Activated T-helper 1 cell treated with anti-CD3 and anti-CD28 coated beads, Interleukin-2, amount 50 U/mL, for 16 hours (primary cell): ENCODE data around the gene CACNA1H.
"Not testable (repeated sequence)": the region's sequence is repeated elsewhere in the genome, so short reads cannot be mapped to it uniquely, and the experiment has no call there.

Source experiments
- DNase-seq, 2 donors: peaks; one replicate each; pipeline ENCODE4 v3.0.0-alpha.2; 2020; ENCODE audit warnings: low read depth in 1 of 2, low spot score in 1 of 2

Gene CACNA1H

GRCh38 chr16:1173788-1174451 is 21.0 kb downstream of the CACNA1H start:
- no peak for DNase-seq

DNA sequence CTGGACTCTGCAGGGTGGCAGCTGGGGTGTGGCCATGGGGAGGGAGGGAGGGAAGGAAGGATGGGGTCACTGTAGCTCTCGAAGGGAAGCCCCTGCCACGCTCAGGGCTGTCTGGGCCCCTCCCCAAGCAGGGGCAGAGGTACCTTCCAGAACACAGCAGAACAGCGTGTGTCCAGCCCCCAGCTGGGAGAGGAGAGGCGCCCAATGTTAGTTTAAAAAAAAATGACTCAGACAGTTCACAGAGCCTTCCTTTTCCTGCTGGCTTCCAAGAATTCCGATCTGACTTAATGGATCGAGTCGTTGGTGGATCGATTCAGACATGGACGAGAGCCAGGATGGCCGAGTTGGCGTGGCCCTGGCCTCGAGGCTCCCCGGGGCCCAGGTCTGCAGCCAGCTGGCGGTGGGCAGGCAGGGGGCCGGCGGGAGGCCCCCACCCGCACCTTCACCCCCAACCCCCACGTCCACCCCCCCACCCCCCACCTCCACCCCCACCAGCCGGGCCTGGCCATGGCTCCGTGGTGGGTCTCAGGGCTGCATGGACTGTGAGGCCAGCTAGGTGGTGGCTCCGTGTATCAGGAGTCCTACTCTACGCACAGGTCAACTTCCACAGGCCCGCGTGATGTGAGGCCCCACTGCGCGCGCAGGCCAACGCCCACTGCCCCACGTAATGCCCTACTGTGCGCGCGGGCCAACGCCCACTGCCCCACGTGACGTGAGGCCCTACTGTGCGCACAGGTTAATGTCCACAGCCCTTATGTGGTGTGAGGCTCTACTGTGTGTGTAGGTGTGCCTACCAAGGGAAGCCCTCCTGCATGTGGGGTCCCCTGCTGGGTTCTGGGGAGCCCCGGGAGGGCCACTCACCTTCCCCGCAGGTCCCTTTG is 21.8 kb downstream of the CACNA1H start:
- DNase-seq: no peak

DNA sequence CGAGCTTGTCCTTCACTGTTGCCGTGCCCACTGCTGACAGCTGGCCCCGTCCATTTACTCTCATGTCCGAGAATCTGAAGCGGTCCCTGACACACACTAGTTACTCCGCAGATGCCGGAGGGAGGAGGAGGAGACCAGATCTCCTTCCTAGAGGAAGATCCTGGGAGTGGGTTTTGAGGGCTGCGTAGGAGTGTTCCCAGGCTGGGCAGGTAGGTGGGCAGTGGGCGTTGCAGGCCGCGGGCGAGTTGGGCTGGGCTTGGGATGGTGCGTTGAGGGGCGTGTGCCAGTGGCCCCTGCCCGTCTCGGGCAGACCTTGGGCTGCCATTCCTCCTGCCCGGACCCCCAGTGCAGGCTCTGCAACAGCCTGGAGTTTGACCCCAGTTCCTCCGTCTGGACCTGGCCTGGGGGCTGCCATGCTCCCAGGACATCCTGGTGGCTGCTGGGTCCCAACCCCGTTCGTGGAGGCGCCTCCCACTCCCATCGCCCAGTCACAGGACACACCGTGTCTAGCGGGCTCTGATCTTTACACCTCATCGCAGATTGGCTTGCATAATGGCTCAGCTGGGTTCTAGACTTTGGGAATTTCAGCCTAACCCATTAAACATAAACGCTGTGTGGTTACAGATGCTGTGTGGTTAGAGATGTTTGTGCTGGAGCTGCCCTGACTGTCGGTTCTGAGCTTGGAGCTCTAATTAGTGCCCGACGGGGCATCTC is 22.8 kb downstream of the CACNA1H start:
- DNase-seq: no peak

- DNase-seq: no peak
Observed at GRCh38 chr16:1176280-1176897, 23.5 kb downstream of the CACNA1H start.

GRCh38 chr16:1177053-1177452 is 24.1 kb downstream of the CACNA1H start:
- no peak for DNase-seq

- DNase-seq: no peak
Observed at GRCh38 chr16:1177750-1178149, 24.8 kb downstream of the CACNA1H start.

DNA sequence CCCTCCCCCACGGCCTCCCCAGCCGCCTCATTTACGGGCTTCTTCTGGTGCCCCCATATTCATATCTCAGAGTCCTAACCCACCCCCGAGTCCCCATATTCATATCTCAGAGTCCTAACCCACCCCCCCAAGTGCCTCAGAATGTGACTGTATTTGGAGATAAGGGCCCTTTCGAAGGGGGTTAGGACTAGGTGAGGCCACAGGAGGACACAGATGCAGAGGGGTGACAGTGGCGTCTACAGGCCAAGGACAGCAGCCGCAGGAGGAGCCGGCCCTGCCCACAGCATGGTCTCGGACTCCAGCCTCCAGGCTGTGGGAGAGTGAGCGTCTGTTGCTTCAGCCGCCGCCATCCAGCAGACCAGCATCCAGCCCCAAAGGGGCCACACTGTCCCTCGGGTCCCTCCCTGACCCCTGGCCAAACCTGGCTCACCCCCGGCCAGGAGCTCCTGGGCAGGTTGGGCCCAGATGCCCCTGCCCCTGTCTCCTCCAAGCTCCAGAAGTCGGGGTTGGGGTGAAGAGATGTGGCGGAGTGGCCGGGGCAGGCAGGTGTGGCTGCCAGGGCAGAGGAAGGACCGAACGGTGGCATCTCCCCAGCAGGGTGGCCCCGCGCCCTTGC is 25.5 kb downstream of the CACNA1H start:
- no peak for DNase-seq

DNA sequence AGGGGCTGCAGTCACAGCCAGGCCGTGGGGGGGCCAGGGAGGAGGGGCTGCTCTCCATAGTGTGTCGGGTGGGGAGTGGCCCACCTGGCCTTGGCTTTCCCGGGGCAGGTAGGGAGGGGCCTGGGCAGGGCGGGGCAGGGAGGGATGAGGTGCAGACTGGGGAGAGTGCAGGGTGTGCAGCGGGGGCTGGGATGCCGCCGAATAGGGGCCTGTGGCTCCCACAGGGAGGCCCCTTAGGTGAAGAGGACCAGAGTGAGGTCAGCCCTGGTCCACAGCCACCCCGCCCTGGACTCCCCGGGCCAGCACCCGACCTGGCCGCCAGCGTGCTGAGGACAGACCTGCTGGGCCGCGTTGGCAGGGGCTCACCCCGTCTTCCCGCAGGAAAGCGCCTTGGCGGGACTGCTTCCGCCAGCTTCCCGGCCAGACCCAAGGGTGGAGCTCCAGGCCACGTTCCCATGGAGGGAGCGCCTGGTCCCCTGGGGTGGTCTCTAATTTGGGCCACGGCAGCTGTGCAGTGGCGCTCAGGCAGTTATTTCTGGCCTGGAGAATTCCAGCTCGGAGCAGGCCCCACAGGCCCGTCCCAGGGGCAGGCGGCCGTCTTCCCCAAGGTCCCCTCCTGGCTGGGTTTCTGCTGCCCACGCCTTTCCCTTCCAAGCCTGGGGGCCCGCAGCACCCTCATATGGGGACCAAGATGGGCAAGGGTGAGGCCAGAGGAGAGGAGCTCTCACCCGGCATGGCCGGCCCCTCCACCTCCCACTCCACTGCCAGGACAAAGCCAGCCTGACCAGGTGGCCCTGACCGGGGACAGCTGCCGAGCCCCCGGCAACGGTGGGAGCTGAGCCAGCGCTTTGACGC is 27.9 kb downstream of the CACNA1H start:
- DNase-seq: no peak

- DNase-seq: no peak
Observed at GRCh38 chr16:1181404-1182315, 28.8 kb downstream of the CACNA1H start.

DNA sequence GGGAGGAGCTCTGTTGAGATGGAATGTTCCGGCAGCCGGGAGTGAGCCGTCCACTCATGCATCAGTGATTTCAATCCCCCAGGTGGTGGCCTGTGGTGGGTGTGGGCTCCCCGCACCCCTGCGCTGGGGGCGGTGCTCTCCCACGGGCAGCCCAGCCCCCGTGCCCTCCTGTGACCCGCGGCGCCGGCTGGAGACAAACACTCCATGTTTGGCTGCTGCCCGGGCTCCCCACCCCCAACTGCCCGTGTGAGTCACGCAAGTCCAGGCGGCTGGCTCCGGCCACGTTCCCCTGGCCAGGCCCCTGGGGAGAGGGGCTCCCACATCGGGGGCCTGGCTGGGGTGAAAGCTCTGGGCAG is 29.4 kb downstream of the CACNA1H start:
- no peak for DNase-seq

DNA sequence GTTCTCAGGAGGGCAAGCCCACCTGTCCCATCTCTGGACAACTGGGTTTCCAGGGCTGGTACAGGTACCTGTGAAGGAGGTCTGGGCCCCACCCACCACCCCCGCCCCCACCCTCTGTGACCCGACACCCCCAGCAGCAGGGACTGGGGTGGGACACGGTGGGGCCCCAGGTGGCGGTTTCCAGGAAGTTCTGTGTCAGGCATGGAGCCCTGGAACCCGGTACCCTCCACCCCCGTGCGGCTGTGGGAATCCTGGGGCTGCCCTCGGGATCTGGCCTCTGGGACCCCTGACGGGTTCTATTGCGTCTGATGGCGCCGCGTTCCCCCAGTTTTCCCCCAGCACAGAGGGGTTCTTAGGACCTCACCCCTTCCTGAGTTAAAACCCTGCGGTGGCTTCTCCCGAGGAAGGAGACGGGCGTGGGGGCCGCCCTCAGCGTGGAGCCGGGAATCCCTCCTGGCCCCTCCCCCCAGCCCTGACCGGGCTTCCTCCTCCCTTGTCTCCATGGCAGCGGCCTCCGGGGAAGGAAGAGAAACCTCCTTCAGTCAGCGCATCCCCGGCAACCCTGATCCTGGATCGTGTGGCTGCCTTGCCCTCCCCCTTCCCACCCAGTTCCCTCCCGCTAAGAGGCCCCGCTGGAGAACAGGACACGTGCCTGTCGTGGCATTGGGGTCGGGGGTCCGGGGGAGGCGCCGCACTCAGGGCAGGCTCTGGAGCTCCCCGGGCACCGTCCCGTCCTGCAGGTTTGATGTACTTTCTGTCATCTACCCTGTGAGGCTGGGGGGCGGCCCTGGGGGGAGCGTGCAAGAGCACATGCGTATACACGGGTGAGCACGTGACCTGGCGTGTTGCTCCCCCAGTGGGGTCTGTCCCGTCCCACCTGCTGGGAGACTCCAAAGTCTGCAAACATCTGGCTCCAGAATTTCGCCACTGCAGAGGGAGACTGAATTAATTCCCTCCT is 30.3 kb downstream of the CACNA1H start:
- DNase-seq: no peak

- DNase-seq: no peak
Observed at GRCh38 chr16:1184156-1184868, 31.4 kb downstream of the CACNA1H start.

DNA sequence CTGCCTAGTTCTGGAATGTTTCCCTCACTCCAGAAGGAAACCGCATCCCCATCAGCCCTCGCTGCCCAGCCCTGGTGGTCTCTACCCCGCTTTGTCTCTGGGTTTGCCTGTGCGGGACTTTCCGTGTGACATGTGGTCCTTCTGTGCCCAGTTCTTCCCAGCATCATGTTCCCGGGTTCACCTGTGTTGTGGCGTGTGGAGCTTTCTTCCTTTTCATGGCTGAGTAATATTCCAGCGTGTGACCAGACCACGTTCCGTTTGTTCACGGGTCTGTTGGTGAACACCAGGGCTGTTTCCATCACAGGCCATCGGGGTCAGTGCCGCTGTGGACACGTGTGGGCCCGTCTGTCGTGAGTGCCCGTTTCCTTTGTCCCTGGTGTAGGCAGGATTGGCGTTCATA is 32.1 kb downstream of the CACNA1H start:
- DNase-seq: no peak

GRCh38 chr16:1185460-1186207 is 32.7 kb downstream of the CACNA1H start:
- not testable (repeated sequence) for DNase-seq

GRCh38 chr16:1188432-1189189 is 35.7 kb downstream of the CACNA1H start:
- DNase-seq: peak; percentile 18 to 19

DNA sequence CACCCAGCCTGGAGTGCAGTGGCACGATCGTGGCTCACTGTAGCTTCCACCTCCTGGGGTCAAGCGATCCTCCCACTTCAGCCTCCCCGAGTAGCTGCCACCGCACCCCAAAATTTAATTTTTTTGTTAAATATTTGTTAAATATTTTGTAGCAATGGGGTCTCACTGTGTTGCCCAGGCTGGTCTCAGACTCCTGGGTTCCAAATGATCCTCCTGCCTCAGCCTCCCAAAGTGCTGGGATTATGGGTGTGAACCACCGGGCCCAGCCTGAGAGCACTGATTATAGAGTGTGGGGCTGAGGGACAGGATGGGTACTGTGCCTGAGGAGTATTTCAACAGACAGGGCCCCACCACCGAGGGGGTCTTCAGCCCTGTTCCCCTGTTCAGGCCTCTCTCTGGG is 36.5 kb downstream of the CACNA1H start:
- no peak for DNase-seq
